Measurements from ENCODE around the gene MAPK9.
"Not testable (repeated sequence)": the region's sequence is repeated elsewhere in the genome, so short reads cannot be mapped to it uniquely, and the experiment has no call there.

The MAPK9 gene

GRCh38 chr5:180324601-180324950, 32.7 kb upstream of the MAPK9 start:
- no peak for DNase-seq

- DNase-seq: no peak
These were observed 32.2 kb upstream of the MAPK9 start for GRCh38 chr5:180323941-180324600.

- no peak for DNase-seq
These were observed 31.3 kb upstream of the MAPK9 start for GRCh38 chr5:180323160-180323559.

- no peak for DNase-seq
These were observed 26.7 kb upstream of the MAPK9 start for GRCh38 chr5:180318456-180319089.

GRCh38 chr5:180316586-180316985, 24.7 kb upstream of the MAPK9 start:
- no peak for DNase-seq

- DNase-seq: peak; percentile 68 to 78
These were observed 23.9 kb upstream of the MAPK9 start for GRCh38 chr5:180315762-180316212.

- DNase-seq: peak in 1 of 2 donors; percentile 56
These were observed 22.0 kb upstream of the MAPK9 start for GRCh38 chr5:180313677-180314505.

- DNase-seq: no peak
These were observed 19.3 kb upstream of the MAPK9 start for GRCh38 chr5:180311216-180311615.

- no peak for DNase-seq
These were observed 14.9 kb upstream of the MAPK9 start for GRCh38 chr5:180306796-180307195.

- no peak for DNase-seq
These were observed 13.6 kb upstream of the MAPK9 start for GRCh38 chr5:180305481-180305880.

- no peak for DNase-seq
These were observed 12.8 kb upstream of the MAPK9 start for GRCh38 chr5:180304431-180305375.

- DNase-seq: no peak
These were observed 12.1 kb upstream of the MAPK9 start for GRCh38 chr5:180304016-180304292.

- no peak for DNase-seq
These were observed 11.5 kb upstream of the MAPK9 start for GRCh38 chr5:180303226-180304015.

- no peak for DNase-seq
These were observed 10.4 kb upstream of the MAPK9 start for GRCh38 chr5:180302256-180302655.

- DNase-seq: no peak
These were observed 9.4 kb upstream of the MAPK9 start for GRCh38 chr5:180301253-180301652.

- DNase-seq: no peak
These were observed 7.6 kb upstream of the MAPK9 start for GRCh38 chr5:180299526-180299925.

GRCh38 chr5:180299014-180299413, 7.1 kb upstream of the MAPK9 start:
- DNase-seq: not testable (repeated sequence)

GRCh38 chr5:180297587-180298282, 5.9 kb upstream of the MAPK9 start:
- DNase-seq: no peak

- DNase-seq: peak in 1 of 2 donors; percentile 19
These were observed 4.9 kb upstream of the MAPK9 start for GRCh38 chr5:180296771-180297170.

GRCh38 chr5:180294913-180295555, 3.2 kb upstream of the MAPK9 start:
- no peak for DNase-seq

- DNase-seq: peak in 1 of 2 donors; percentile 13
These were observed 2.5 kb upstream of the MAPK9 start for GRCh38 chr5:180294411-180294810.
